PC-9 (cell line): ENCODE results near the gene MST1R.

Experiments used
- EZH2 ChIP-seq: fragments of 200-600 bp; sonication (generic); IDR thresholded peaks from 2 replicates; pipeline ENCODE4 v1.8.0; 2017; ENCODE audit warnings: antibody characterized with exemption, low read depth
- TF ChIP-seq, protein P1 (sequence below): fragments of 200-600 bp; sonication (generic); conservative IDR thresholded peaks from 2 replicates; pipeline ENCODE4 v1.6.1; 2017; ENCODE audit warnings: mixed run types, antibody characterized with exemption, mild to moderate bottlenecking, moderate library complexity

DNA sequence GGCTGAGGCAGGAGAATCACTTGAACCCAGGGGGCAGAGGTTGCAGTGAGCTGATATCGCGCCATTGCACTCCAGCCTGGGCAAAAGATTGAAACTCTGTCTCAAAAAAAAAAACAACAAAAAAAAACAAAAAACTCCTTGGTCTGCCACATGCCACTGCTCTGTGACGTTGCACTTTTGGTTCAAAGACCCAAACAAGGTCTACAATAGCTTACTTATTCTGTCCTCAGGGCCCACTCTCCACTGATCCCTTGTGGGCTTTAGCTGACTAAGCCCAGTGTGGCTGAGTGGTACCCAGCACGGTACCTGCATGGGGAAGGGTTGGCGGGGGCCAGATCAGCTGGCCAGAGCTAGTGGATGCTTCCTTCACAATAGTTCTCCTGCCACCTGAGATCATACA is 24.1 kb upstream of the MST1R start:
- no peak for TF ChIP-seq EZH2
- TF ChIP-seq, protein P1, sequence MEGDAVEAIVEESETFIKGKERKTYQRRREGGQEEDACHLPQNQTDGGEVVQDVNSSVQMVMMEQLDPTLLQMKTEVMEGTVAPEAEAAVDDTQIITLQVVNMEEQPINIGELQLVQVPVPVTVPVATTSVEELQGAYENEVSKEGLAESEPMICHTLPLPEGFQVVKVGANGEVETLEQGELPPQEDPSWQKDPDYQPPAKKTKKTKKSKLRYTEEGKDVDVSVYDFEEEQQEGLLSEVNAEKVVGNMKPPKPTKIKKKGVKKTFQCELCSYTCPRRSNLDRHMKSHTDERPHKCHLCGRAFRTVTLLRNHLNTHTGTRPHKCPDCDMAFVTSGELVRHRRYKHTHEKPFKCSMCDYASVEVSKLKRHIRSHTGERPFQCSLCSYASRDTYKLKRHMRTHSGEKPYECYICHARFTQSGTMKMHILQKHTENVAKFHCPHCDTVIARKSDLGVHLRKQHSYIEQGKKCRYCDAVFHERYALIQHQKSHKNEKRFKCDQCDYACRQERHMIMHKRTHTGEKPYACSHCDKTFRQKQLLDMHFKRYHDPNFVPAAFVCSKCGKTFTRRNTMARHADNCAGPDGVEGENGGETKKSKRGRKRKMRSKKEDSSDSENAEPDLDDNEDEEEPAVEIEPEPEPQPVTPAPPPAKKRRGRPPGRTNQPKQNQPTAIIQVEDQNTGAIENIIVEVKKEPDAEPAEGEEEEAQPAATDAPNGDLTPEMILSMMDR = no peak
